Thyroid gland (tissue), 4 donors: Measurements from ENCODE around the gene CRYGB.

Source experiments
- POLR2A ChIP-seq, 2 donors: fragments of 450-650 bp; IDR thresholded peaks; one replicate each; pipeline ENCODE4 v1.6.1; 2017; ENCODE audit warnings: antibody characterized with exemption in 2 of 2, mild to moderate bottlenecking in 2 of 2, moderate library complexity in 1 of 2
- TF ChIP-seq, protein P1 (sequence below), 6 experiments: fragments of 200-600 bp in 3 of 6; fragments of 450-650 bp in 3 of 6; sonication (generic) in 3 of 6; IDR thresholded peaks; one replicate each; pipeline ENCODE4 v1.5.1; 2016 to 2019; ENCODE audit warnings: antibody characterized with exemption in 6 of 6, mild to moderate bottlenecking in 2 of 6, inconsistent platforms in 1 of 6, moderate library complexity in 1 of 6

DNA sequence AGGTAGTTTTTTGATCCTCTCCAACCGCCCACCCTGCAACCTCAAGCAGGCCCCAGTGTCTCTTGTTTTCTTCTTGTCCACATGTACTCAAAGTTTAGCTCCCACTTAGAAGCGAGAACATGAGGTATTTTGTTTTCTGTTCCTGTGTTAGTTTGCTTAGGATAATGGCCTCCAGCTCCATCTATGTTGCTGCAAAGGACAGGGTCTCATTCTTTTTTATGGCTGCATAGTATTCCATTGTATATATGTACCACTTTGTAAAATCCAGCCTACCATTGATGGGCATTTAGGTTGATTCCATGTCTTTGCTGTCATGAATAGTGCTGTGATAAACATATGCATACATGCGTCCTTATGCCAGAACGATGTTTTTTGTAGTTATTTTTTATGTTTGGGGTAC is 18.9 kb downstream of the CRYGB start:
- TF ChIP-seq, protein P1, sequence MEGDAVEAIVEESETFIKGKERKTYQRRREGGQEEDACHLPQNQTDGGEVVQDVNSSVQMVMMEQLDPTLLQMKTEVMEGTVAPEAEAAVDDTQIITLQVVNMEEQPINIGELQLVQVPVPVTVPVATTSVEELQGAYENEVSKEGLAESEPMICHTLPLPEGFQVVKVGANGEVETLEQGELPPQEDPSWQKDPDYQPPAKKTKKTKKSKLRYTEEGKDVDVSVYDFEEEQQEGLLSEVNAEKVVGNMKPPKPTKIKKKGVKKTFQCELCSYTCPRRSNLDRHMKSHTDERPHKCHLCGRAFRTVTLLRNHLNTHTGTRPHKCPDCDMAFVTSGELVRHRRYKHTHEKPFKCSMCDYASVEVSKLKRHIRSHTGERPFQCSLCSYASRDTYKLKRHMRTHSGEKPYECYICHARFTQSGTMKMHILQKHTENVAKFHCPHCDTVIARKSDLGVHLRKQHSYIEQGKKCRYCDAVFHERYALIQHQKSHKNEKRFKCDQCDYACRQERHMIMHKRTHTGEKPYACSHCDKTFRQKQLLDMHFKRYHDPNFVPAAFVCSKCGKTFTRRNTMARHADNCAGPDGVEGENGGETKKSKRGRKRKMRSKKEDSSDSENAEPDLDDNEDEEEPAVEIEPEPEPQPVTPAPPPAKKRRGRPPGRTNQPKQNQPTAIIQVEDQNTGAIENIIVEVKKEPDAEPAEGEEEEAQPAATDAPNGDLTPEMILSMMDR (IDR thresholded peaks at IDR 0.05) = no peak
- no peak for TF ChIP-seq POLR2A (IDR thresholded peaks at IDR 0.05)
